GM21737 (cell line): Measurements from ENCODE around the gene UFC1.

Experiments used
- ATAC-seq: cut with Tn5 transposase; IDR thresholded peaks from one replicate; pipeline ENCODE4 v1.9.1; 2021; ENCODE audit warnings: mild to moderate bottlenecking, moderate library complexity; ENCODE audit not compliant: unreplicated experiment

The UFC1 gene

DNA sequence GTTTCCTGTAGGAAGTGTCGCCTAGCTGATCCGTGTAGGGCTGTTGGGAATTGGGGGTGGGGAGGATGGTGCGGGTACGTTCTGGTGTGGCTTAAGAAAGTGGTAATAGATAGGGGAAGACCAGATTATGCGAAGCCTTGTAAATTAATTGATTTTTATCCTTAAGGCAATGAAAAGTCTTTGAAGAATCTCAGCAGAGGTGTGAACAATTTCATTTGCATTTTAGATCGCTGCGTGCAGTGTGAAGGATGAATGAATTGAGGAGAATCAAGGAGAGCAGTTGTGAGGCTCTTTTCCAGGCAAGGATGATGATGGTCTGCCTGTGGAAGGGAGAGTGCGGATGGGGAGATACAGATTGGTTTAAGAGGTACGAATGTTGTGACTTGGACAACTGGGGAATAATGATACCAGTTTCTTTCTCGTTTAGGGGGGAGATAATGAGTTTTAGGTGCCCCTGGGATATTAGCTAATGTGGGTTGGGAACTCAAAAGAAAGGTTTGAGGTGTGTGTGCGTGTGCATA is 20.5 kb upstream of the UFC1 start:
- ATAC-seq, result peak; percentile 24

DNA sequence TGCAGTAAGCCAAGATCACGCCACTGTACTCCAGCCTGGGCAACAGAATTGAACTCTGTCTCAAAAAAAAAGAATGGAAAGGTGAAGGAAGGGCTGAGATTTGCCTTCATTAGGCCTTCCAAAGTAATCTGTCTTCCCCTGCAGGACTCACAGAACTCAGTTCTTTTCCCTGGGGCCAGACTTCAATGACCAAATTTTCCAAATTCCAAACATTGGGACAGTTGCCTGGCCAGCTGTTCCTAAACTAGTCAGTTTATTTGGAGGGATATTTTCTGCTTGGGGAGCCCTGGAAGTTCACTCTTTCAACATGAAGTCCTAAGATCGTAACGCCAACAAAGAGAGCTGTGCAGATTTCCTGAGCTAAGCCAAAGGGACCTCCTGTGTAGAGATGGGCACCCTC is 15.9 kb upstream of the UFC1 start:
- ATAC-seq, result no peak

DNA sequence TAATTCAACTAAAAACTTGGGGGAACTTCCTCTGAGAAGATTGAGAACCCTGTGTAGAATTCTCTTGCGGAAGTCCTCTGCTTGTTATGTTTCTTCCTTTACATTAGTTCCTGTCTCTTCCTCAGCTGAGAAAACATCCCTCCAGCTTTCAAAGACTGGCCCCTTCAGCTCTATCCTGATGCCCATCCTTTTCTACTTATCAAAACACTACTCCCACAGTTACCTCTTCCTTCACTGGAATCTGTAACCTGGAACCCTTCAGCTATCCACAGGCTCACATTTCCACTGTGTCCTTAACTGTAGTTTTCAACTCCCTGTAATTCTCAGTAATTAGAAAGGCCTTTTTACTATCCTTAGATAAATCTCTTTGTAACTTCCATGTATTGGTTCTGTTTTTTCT is 15.3 kb upstream of the UFC1 start:
- ATAC-seq, result no peak

DNA sequence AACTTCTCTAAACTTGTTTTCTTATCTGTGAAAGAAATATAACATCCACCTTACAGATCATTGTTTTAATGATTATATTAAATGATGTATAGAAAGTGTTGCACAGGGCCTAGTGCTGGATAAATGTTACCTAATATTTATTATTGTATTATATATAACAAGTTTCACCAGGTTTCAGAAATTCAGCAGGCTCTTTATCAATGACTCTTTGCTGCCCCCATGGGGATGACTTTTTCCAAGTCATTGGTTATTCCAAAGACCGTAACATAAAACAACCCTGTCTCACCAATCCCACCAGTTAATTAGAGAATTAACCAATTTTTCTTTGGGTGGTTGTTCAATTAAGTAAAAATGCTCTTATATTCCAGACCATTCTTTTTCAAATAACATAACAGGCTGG is 14.0 kb upstream of the UFC1 start:
- ATAC-seq, result no peak

DNA sequence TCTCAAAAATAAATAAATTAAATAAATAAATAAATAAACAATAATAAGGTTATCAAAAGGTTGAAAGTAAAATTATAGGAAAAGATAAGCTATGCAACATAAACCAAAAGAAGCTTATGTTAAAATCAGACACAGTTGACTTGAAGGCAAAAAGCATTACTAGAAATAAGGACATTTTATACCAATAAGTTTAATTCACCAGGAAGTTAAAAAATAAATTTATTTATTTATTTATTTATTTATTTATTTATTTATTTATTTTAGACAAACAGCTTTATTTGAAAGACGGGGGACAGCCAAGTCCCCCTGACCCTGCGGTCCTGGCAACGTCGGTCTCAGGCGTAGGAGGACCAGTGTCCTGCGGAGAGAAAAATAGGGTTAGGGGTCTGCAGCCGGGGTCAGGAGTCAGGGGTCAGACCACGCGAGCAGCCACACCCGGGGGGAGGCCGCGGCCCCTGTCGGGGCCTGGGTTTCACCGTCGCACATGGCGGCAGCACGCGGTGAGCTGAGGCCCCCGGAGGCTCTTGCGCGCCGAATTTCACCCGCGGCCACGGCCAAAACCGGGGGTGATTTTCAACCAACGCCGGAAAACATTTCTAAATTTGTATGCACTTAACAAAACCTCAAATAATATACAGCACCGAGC is 12.9 kb upstream of the UFC1 start:
- ATAC-seq, result no peak

DNA sequence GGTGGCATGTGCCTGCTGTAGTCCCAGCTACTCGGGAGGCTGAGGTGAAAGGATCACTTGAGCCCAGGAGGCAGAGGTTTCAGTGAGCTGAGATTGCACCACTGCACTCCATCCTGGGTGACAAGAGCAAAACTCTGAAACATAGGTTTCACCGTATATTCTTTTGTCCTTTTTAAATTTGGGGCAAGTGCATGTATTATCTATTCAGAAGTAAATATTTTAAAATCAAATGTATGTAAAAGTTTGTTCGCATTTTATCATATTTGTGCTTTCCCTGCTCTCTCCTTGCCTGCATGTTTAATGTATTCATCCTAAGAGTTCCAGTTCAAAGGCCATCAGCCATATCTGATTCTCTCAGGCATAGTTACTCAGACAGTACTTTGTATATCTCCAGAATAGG is 7.9 kb upstream of the UFC1 start:
- no peak for ATAC-seq

DNA sequence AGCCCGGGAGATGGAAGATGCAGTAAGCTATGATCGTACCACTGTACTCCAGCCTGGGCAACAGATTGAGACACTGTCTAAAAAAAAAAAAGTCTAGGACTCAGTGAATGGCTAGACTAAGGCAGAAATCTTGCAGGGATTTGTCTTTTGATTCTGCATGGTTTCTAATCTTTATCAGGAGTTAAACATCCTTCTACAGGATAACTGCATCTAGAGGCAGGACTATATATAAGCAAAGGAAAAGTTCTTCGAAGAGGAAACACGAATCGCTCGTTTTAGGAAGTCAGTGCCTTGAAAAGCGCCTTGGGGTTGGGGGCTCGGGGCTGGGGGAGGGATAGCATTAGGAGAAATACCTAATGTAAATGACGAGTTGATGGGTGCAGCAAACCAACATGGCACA is 602 bp upstream of the UFC1 start:
- ATAC-seq, result no peak

DNA sequence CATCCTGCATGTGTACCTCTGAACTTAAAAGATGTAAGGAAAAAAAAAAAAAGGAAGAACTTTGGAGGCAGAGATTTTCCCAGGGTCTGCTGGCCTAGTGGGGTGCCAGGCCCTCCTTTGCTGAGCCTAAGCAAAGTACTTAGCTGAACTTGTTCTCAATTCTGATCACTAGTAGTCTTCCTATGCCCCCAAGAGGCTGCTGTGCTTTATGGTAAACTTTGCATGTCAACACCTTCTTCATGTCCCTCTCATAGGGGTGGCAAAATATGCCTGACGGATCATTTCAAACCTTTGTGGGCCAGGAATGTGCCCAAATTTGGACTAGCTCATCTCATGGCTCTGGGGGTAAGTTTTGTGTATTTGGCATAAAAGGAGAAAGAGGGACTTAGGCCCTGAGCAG is 4.1 kb downstream of the UFC1 start:
- no peak for ATAC-seq

DNA sequence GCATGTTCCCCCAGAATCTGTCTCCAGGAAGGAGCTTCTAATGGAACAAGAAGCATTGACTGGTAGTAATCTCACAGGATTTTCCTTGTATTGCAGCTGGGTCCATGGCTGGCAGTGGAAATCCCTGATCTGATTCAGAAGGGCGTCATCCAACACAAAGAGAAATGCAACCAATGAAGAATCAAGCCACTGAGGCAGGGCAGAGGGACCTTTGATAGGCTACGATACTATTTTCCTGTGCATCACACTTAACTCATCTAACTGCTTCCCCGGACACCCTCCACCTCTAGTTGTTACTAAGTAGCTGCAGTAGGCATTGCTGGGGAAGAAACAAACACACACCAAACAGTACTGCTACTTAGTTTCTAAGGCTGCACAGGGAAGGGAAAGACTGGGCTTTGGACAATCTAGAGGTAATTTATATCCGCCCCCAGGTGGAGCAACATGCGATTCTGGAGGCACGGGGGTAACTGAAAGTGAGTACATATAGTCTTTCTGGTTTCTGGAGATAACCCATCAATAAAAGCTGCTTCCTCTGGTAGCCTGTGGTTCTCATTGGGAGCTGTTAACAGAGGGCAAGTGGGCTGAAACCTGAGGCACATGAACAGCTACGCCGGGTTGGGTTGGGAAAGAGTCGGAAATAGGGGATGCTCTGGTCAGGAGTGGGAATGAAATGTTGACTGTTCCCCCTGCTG is 4.7 kb downstream of the UFC1 start:
- peak; percentile 6 for ATAC-seq

DNA sequence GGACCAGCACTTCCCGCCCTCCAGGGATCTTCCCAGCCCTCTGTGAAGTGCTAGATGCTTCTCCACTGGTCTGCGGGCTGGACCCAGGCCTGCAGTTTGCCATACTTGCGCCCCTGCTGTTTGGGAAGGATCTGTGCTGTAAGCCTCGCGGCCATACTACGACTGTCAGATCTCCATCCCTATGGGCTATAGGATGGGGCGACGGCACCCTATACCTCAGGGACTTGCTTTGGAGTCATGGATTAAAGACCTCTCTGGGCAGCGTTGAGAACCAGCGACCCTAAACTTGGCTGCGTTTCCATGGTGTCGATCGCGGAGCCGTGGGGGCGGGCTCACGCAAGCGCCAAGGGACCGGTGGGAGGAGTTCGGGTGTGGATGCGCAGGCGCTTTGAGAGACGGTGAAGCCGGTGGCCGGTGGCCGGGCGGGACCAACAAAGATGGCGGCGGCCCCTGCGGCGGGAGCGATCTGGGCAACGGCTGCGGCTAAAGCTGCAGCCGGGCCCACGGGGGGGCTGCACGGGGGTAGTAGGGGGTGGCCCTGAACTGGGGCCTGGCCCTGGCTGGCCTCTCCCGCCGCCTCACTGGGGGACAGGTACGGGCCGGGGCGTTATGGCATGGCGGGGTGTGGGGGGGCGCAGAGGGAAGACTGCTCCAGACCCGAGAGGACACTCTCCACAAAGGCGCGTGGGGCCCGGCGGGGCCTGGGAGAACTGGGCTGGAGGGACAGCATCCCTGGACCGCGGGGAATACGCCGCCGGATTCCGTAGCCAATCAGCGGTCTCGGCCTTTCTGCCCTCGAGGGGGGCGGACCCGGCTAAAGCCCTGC is 5.5 kb downstream of the UFC1 start, which contains the start of gene USP21:
USP21 (plus strand) TSS at position 414 of the 826 bp plus-strand sequence. CDS start 1,141 bp downstream, outside the sequence.
- ATAC-seq, result peak; percentile 69

DNA sequence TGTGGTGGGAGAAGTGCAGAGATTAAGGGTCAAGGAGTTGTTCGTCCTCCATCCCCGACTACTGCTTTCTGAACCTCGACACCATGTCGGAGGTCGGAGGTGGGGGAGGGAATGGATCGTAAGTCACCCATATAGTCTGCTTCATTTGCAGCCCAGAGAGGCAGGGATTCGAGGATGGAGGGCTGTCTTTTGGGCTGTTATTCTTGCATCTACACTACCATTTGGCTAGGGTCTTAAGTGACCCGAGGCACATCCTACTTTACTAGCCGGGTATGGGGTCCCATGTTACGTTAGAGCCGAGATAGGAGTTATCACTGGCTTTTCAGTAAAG is 6.1 kb downstream of the UFC1 start:
- no peak for ATAC-seq

DNA sequence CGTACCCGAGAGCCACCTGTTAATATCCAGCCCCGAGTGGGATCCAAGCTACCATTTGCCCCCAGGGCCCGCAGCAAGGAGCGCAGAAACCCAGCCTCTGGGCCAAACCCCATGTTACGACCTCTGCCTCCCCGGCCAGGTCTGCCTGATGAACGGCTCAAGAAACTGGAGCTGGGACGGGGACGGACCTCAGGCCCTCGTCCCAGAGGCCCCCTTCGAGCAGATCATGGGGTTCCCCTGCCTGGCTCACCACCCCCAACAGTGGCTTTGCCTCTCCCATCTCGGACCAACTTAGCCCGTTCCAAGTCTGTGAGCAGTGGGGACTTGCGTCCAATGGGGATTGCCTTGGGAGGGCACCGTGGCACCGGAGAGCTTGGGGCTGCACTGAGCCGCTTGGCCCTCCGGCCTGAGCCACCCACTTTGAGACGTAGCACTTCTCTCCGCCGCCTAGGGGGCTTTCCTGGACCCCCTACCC is 6.9 kb downstream of the UFC1 start:
- ATAC-seq, result no peak

DNA sequence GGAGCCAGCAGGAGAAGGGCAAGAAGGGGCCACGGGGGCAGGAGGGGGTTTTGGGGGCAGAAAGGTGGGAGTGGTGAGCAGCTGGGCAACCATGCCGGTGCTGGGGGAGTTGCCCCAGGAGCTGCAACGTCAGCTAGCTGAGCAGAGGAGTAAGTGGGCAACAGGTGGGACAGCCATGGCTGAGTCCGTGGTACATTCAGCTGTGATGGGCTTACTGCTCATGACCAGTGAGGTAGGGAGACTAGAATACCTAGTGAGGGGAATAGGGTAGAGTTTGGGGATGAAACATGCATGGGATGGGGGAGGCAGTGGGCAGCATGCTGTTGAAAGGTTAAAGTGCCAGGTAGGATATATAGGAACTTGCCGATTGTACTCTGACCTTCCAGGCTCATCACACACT is 7.9 kb downstream of the UFC1 start:
- no peak for ATAC-seq

DNA sequence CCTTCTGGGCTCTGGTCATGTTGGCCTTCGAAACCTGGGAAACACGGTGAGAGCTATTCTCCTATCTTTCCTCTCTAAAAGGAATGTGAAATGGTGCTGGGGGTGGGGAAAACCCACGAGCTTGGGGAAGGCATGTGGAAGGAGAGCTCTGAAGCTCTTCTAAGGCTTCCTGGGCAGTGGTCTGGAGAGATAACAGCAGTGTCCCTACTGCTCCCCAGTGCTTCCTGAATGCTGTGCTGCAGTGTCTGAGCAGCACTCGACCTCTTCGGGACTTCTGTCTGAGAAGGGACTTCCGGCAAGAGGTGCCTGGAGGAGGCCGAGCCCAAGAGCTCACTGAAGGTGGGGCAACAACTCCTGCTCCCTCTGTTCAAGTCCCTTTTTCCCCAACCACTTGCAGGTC is 8.3 kb downstream of the UFC1 start:
- no peak for ATAC-seq

DNA sequence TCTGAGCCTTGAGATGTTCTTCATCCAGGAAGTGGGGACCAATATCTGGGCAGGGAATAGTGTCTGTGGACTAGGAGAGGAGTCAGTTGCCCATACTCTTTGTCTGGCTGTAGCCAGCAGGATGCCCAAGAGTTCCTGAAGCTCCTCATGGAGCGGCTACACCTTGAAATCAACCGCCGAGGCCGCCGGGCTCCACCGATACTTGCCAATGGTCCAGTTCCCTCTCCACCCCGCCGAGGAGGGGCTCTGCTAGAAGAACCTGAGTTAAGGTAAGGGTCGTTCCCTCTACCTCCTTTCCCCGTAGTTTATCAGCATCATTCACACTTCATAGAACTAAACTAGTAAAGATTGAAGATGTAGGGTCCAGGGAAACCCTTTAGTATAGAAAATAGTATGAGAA is 9.0 kb downstream of the UFC1 start:
- no peak for ATAC-seq

DNA sequence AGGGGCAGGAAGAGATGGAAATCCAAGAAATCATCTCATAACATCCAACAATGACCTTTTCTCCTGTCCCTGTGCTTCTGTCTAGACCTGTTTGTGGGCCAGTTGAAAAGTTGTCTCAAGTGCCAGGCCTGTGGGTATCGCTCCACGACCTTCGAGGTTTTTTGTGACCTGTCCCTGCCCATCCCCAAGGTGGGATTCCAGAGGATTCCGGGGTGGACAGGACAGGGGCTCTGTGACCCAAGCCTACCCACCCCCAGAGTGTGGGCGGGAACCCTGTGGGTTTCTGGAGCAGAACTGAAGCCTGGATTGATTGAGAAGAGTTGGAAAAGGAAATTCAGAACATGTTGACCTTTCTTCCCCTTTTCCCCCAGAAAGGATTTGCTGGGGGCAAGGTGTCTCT is 10.0 kb downstream of the UFC1 start:
- no peak for ATAC-seq

DNA sequence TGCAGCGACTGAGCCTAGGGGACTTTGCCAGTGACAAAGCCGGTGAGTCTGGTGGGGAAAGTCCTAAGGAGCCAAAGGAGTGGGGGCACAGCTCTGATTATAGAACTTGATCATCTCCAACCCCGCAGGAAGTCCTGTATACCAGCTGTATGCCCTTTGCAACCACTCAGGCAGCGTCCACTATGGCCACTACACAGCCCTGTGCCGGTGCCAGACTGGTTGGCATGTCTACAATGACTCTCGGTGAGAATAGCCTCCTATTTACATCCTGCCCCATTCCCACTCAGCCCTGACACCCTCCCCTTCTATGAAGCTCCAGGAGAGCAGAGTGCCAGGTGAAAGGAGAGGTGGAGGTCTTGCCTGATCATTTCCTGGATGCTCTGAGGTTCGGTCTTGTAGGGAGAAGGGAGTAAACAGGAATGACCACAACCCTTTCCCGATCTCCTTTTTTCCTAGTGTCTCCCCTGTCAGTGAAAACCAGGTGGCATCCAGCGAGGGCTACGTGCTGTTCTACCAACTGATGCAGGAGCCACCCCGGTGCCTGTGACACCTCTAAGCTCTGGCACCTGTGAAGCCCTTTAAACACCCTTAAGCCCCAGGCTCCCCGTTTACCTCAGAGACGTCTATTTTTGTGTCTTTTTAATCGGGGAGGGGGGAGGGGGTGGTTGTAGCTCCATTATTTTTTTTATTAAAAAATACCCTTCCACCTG is 11.3 kb downstream of the UFC1 start:
- ATAC-seq, result no peak

DNA sequence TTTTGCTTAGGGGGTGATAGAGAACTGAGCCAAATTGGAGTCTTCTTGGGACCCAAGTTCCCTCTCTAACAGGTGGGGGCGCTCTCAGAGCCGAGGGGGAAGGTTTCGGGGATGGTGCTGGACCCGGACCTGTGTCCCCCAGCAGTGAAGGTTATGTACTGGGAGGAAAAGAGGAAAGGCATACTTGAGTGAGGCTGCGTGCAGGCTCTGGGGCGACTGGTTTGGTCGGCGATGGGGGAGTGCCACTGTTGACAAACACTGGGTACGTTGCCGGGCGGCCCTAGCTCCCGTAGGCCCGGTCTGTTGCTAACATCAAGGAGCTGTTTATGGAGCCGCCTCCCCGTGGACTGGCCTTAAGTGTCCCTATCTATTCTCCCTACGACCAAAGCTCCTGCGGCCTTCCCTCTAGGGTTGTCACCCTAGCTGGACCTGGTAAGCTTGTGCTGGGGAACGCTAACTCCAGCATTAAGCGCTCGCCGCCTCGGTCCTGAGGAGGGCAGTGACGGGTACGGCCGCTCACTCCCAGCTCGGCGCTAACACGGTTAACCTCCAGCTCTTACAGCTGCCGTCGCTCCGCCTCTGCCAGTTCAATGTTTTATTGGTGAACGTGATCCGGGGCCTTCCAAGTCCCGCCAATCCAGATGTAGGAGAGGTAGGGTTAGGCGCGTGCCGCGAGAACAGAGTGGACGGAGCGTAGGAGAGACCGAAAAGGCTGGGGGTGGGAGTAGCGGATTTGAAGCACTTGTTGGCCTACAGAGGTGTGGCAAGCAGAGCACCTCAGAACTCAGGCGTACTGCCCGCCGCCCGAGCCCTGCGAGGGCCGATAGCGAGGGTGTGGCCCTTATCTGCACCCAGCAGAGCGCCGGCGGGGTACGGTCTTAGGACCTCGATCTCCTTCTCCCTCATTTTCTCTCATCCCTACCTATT is 12.2 kb downstream of the UFC1 start, which contains the start of gene PPOX:
PPOX (plus strand) TSS at position 685 of the 927 bp plus-strand sequence. CDS start 422 bp downstream, outside the sequence.
- ATAC-seq, result peak; percentile 88

DNA sequence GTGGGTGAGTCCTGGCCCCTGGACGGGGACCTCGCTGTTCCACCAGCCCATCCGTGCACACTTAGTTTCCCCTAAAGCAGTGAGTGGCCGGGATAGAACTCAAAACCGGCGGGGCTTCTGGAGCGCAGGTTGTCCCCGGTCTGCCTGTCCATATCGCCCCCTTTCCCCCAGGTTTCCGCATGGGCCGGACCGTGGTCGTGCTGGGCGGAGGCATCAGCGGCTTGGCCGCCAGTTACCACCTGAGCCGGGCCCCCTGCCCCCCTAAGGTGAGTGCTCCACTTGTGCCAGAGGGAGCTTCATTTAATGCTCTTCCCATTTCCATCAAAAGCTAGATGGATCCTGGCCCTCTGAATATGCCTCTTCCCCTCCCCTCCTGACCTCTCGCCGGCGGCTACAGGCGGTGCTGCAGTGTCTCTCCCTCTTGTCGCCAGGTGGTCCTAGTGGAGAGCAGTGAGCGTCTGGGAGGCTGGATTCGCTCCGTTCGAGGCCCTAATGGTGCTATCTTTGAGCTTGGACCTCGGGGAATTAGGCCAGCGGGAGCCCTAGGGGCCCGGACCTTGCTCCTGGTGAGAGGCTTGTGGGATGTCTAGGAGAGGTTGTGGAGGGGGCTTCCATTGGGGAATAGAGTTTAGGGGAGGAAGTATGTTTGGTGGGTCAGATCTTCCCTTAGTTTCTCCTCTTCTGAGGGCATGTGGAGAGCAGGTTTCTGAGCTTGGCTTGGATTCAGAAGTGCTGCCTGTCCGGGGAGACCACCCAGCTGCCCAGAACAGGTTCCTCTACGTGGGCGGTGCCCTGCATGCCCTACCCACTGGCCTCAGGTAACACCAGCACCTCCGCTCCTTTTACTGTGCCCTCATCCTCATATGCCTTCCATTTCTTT is 13.1 kb downstream of the UFC1 start:
- no peak for ATAC-seq
